H7 (cell line): ENCODE measurements around the gene SP140. TPM values are rescaled to one million over a fixed set of nuclear protein-coding genes. Genes with fewer than 3 reads are reported as not detected.
A peak's percentile ranks its signal among the peaks of the same experiment; 100 is the strongest.
"Not testable (repeated sequence)": the region's sequence is repeated elsewhere in the genome, so short reads cannot be mapped to it uniquely, and the experiment has no call there.

ENCODE experiments used
- DNase-seq: peaks from one replicate; pipeline ENCODE4 v3.0.0; 2012
- H3K27me3 ChIP-seq: 2 replicates; pipeline ENCODE4 v1.6.0; 2011; ENCODE audit warnings: mild to moderate bottlenecking, low read length; ENCODE audit not compliant: control insufficient read depth, insufficient read depth
- H3K36me3 ChIP-seq: replicated peaks from 2 replicates; pipeline ENCODE4 v1.5.1; 2011; ENCODE audit warnings: low read length; ENCODE audit not compliant: control insufficient read depth, insufficient read depth
- H3K4me3 ChIP-seq: 2 replicates; pipeline ENCODE4 v1.5.1; 2011; ENCODE audit warnings: low read depth, mild to moderate bottlenecking, control low read depth, low read length, moderate library complexity; ENCODE audit not compliant: insufficient read depth
- total RNA-seq: library from RNA; depleted of rRNA; stranded (reverse); fragments of >200 nt; shearing (Covaris generic); gene quantifications from 2 replicates; pipeline ENCODE4 v1.2.3, GENCODE V29; 2014

Gene SP140
- total RNA-seq, 1 experiment from 2014 or later = 0.55 TPM

DNA sequence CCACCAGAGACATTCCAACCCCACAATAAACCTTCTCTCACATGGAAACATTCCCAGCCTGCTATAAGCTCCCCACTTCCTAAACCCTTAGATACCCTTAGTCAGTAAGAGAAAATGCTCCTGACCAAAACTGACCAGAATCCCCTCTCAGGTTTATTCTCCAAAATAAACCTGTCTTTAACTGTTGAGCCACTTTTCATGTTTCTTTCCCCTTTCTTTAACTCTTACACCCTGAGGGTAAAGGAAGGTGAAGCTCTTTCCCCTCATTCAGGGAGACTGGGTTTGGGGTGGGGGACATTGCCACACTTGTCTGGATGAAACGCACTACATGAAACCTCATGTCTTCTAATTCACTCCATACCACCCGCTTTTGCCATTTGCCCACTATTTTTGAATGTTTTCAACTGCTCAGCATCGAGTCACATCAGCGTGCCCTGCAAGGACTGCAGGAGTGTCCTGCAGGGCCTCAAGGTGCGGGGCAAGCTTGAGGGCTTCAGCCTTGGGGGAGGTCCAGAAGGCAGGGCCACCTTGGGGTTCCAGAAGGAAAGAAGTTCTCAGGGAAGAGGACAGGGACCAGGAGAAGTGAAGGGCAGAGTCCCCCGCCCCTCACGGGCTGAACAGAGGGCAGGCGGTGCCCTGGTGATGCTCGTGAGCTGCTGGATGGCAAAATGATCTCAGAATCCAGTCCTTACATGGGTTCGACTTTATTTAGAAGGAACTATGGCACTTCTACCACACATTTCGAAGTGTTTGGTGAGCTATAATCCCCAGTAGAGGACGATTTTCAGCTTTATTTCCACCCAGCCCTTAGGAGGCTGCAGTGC is 97.2 kb downstream of the SP140 start:
- H3K36me3 ChIP-seq = no peaks in the 10 kb centered on the region
- DNase-seq = no peak
- H3K4me3 ChIP-seq = no peak overlapping the region
- no peaks in the 10 kb centered on the region for H3K27me3 ChIP-seq

DNA sequence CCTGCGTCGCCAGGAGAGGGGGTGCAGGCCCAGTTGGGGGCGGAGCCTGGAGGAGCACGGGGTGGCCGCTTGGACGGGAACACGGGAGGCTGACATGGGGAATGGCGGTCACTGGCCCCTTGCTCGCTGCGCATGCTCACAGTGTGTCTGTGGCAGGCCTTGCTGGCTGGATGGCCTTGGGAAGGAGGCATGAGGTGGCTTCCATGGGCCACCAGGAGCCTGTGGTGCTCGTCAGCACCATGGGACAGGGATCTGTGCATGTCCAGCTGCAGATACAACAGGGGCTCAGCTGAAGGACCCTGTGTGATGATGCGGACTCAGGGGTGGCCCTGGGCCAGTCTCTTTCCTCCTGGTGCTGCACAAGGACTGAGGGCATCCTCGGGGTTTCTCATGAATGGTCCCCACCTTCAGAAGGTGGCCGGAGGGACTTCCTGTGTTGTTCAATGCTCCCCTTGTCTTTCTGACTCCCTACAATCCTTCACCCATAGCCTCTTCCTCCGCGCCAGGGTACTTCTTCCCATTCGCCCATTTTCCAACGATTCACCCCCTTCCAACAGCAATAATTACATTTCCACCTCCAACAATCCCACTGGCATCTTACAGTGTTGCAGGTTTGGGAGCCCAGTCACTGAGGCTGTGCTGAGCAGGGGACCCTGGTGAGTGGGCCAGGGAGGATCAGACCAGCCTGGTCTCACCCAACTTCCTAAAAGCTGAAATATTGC is 98.0 kb downstream of the SP140 start:
- no peaks in the 10 kb centered on the region for H3K27me3 ChIP-seq
- no peaks in the 10 kb centered on the region for H3K36me3 ChIP-seq
- H3K4me3 ChIP-seq = no peak overlapping the region
- peak; percentile 69 for DNase-seq

GRCh38 chr2:230324503-230324902 is 99.0 kb downstream of the SP140 start:
- DNase-seq = no peak
- H3K36me3 ChIP-seq = no peaks in the 10 kb centered on the region
- H3K27me3 ChIP-seq = no peaks in the 10 kb centered on the region
- no peak overlapping the region for H3K4me3 ChIP-seq

DNA sequence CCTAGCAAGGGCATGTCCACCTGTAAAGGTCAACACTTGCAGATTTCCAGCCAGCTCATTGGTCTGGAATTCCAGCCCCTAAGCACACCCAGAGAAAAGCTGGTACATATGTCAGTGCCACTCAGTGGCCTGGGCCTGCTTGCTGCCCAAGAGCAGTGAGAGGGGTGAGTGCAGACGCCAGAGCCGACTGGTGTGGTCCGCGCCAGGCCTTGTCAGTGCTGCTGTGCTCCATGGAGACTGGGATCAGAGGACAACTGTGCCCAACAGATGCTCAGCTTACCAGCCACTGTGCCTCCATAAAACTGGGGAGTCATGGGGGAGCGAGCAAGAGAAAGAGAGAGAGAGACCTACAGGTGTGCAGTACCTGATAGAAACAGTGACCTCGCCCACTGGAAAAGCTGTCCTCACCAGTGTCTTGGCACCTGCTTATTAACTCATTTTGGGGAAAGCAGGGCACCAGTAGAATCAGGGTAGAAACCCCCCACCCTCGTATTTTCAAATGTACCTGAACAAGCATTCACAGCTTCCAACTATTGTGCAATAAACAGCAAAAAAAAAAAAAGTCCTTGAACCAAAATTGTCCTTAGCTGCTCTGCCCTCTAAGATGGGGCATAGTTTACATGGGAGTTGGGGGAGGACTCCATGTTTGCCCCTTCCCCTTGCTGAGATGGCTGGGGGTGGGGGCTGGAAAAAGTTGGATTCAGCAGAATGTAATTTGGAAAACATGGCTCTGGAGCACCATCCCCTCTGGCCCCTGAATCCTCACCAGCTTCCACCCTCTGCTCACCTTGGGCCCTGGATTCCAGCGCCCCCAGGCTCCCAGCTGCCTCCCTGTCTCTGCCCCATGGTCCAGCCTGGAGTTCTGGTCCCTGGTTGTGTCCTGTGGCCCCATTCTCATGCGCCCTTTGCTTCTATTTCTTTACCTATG is 100.0 kb downstream of the SP140 start:
- Histone ChIP-seq H3K36me3 (no peaks in the 10 kb centered on the region), H3K4me3 (no peak overlapping the region), H3K27me3 (no peaks in the 10 kb centered on the region)
- DNase-seq = no peak

GRCh38 chr2:230326453-230327417 is 101.2 kb downstream of the SP140 start, which contains the start of gene SP140L:
Gene SP140L (plus strand): TSS chr2:230327193. CDS start chr2:230327270, 77 bp downstream.
- Histone ChIP-seq H3K36me3 (no peaks in the 10 kb centered on the region), H3K27me3 (no peaks in the 10 kb centered on the region), H3K4me3 (no peak within 1 kb of the TSS)
- peak; percentile 41 for DNase-seq

- H3K36me3 ChIP-seq = no peaks in the 10 kb centered on the region
- no peaks in the 10 kb centered on the region for H3K27me3 ChIP-seq
- no peak overlapping the region for H3K4me3 ChIP-seq
- DNase-seq = no peak
Measured at GRCh38 chr2:230327418-230328154, 102.0 kb downstream of the SP140 start.

GRCh38 chr2:230328155-230328458 is 102.6 kb downstream of the SP140 start:
- H3K36me3 ChIP-seq = no peaks in the 10 kb centered on the region
- no peak for DNase-seq
- H3K27me3 ChIP-seq = no peaks in the 10 kb centered on the region
- no peak overlapping the region for H3K4me3 ChIP-seq

DNA sequence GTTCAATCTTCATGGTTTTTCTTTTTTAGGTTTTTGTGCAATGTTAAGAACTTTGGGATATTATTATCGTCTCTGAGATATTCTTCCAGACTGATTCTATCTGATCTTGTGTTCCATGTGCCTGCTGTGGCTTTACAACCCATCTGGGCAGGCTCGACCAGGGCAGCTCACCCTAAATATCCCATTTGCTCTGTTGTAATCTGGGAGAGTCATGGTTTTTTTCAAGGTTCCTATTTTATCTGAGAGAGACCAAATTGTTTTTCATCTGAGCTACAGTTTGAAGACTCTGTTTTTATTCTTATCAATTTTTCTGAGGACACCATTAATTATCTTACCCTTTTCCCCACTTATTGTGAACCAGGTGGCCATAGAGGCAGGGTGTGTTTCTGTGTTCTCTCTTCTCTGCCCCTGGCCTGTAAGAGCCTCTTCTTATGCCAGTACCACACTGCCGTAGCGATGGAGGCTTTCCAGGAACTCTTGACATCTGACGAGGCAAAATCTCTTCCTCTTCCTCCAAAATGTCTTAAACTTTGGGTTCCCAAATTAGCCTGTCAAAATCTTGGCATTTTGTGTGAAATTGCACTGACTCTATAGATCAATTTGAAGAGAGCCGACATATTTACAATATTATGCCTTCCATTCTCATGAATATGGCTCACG is 104.5 kb downstream of the SP140 start:
- no peaks in the 10 kb centered on the region for H3K27me3 ChIP-seq
- DNase-seq = no peak
- H3K36me3 ChIP-seq = no peaks in the 10 kb centered on the region
- H3K4me3 ChIP-seq = no peak overlapping the region

DNA sequence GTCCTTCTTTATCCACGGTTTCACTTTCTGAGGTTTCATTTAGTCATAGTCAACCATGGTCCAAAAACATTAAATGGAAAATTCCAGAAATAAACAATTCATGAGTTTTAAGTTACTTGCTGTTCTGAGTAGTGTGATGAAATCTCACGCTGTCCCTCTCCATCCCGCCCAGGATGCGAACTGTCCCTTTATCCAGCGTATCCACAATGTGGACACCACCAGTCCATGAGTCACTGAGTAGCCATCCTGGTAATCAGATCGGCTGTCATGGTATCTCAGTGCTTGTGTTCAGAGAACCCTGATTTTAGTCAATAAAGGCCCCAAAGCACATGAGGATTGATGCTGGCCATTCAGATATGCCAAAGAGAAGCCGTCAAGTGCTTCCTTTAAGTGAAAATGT is 105.2 kb downstream of the SP140 start:
- Histone ChIP-seq H3K4me3 (no peak overlapping the region), H3K36me3 (no peaks in the 10 kb centered on the region), H3K27me3 (no peaks in the 10 kb centered on the region)
- DNase-seq = no peak

DNA sequence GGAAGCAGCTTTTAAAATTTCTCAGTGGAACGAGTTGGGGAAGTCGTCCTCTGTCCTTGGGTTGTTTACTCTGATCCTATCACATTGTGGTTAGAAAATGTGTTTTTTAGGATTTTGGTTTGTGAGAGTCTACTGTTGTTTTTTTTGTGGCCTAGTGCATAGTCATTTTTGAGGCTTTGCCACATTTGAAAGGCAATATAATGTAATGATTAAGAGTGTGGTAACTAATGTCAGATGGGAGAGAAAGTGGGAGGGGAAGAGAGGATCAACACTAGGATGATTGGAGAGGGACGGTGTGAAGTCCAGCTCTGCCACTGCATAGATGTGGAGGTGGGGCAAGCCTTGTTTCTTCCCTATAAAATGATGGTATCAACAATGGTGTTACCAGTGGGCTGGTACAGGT is 109.9 kb downstream of the SP140 start:
- Histone ChIP-seq H3K4me3 (no peak overlapping the region), H3K27me3 (no peaks in the 10 kb centered on the region), H3K36me3 (no peaks in the 10 kb centered on the region)
- no peak for DNase-seq

- Histone ChIP-seq H3K36me3 (no peaks in the 10 kb centered on the region), H3K27me3 (no peaks in the 10 kb centered on the region), H3K4me3 (no peak overlapping the region)
- no peak for DNase-seq
Measured at GRCh38 chr2:230335864-230336506, 110.4 kb downstream of the SP140 start.

DNA sequence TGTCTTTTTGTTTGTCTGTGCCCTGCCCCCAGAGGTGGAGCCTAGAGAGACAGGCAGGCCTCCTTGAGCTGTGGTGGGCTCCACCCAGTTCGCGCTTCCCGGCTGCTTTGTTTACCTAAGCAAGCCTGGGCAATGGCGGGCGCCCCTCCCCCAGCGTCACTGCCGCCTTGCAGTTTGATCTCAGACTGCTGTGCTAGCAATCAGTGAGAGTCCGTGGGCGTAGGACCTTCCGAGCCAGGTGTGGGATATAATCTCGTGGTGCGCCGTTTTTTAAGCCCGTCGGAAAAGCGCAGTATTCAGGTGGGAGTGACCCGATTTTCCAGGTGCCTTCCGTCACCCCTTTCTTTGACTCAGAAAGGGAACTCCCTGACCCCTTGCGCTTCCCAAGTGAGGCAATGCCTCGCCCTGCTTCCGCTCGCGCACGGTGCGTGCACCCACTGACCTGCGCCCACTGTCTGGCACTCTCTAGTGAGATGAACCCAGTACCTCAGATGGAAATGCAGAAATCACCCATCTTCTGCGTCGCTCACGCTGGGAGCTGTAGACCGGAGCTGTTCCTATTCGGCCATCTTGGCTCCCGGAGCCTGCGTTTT is 116.5 kb downstream of the SP140 start:
- not testable (repeated sequence) for DNase-seq, H3K36me3 ChIP-seq, H3K27me3 ChIP-seq
- H3K4me3 ChIP-seq = peak overlapping the region; percentile 10; the same call in 1 of the 2 replicates
